GM12864 (cell line): ENCODE measurements around the gene UBE2I.

Experiments
- DNase-seq: peaks from one replicate; pipeline ENCODE4 v3.0.0-alpha.2; 2011; ENCODE audit warnings: low read depth
- H3K4me3 ChIP-seq: 2 replicates; pipeline ENCODE4 v1.5.1; 2011; ENCODE audit warnings: mild to moderate bottlenecking, low read depth, low read length, control low read depth
- TF ChIP-seq, protein P1 (sequence below): IDR thresholded peaks from 2 replicates; pipeline ENCODE4 v1.5.1; 2011; ENCODE audit warnings: low read depth, mild to moderate bottlenecking, moderate library complexity, low read length, control low read depth, inconsistent platforms; ENCODE audit errors: missing control alignments

UBE2I gene

DNA sequence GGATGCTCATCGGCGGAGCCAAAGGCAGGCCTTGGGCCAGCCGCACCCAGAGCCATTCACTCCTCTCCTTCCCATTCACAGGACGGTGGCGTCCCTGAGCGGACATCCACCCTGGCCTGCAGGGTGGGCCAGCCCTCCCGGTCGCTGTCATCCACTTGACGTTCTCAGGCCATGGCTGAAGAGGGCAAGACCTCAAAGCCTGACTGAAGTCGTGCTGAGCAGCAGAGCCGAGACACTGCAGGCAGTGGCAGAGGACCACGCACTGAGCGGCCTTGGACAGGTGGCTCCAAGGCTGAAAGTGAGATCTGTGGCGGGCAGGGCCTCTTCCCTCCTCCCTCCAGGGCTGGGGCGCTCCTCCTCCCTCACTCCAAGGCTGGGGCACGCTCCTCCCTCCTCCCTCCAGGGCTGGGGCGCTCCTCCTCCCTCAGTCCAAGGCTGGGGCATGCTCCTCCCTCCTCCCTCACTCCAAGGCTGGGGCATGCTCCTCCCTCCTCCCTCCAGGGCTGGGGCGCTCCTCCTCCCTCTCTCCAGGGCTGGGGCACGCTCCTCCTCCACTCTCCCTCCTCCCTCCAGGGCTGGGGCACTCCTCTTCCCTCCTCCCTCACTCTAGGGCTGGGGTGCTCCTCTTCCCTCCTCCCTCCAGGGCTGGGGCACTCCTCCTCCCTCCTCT, 66.4 kb downstream of the UBE2I start:
- H3K4me3 ChIP-seq: no peak overlapping the region
- no peak for DNase-seq
- TF ChIP-seq, protein P1, sequence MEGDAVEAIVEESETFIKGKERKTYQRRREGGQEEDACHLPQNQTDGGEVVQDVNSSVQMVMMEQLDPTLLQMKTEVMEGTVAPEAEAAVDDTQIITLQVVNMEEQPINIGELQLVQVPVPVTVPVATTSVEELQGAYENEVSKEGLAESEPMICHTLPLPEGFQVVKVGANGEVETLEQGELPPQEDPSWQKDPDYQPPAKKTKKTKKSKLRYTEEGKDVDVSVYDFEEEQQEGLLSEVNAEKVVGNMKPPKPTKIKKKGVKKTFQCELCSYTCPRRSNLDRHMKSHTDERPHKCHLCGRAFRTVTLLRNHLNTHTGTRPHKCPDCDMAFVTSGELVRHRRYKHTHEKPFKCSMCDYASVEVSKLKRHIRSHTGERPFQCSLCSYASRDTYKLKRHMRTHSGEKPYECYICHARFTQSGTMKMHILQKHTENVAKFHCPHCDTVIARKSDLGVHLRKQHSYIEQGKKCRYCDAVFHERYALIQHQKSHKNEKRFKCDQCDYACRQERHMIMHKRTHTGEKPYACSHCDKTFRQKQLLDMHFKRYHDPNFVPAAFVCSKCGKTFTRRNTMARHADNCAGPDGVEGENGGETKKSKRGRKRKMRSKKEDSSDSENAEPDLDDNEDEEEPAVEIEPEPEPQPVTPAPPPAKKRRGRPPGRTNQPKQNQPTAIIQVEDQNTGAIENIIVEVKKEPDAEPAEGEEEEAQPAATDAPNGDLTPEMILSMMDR: no peak
